ENCODE data around the gene GLIS1. TPM values are rescaled to one million over a fixed set of nuclear protein-coding genes. Genes with fewer than 3 reads are reported as not detected.

GLIS1 gene
- total and polyA plus RNA-seq, 2 of the 8 experiments (the other 6 are each of a cell fraction or from before 2014, with no cell fraction given): 0.15 to 0.22 TPM

DNA sequence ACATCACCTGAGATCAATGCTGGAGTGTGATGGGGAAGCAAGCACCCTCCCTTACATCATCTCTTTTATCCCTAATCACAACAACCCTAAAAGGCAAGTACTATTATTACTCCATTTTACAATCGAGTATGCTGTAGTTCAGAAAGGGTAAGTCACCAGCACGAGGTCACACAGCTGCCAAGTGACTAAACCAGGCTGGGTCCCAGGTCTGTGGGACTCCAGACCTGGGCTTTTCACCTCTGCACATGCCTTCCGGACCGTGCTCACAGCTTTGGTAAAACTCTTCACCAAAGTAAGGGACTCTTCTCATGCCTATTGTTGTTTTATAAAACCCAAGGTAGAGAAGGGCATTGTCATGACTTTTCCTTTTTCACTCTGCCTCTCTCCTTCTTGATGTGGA is 148.9 kb downstream of the GLIS1 start:
- H4K20me1 ChIP-seq (replicated peaks in 1 of 2; ENCODE audit: control insufficient read depth in 1 of 2, insufficient read depth in 2 of 2, low read length in 2 of 2): no peaks in the 10 kb centered on the region
- H3K4me1 ChIP-seq (replicated peaks in 1 of 4; ENCODE audit: control insufficient read depth in 3 of 4, insufficient read depth in 4 of 4, low read length in 3 of 4): peaks cover 0 to 7% (median 5%) of the 10 kb centered on the region in 4 experiments; a peak in 5 of 7 replicates
- H2AK5ac ChIP-seq (ENCODE audit: low read depth, low read length): no peak overlapping the region
- no peak overlapping the region for H2BK5ac ChIP-seq (ENCODE audit: low read depth, low read length)
- H3K36me3 ChIP-seq (ENCODE audit: control insufficient read depth in 2 of 4, insufficient read depth in 4 of 4, low read length in 3 of 4): no peaks in the 10 kb centered on the region
- no peak overlapping the region for H3K9ac ChIP-seq (replicated peaks in 1 of 4; ENCODE audit: extremely low read depth in 1 of 4, low read depth in 3 of 4, low read length in 3 of 4)
- POLR2A ChIA-PET (ENCODE audit: partially characterized antibody): interaction anchor here (1.1 kb wide), 1 partner anchor 23 kb away, joined by 3 read pairs; no protein-coding TSS in a partner anchor
- no peak overlapping the region for H2AFZ ChIP-seq (ENCODE audit: low read length)
- no peak overlapping the region for H3K23ac ChIP-seq (ENCODE audit: insufficient read length)
- 88% methylated on average over 4 of the region's 4 CpGs; no CpG with 5 or more reads in 1 of the 2 experiments for WGBS, 2 experiments (ENCODE audit: extremely low coverage in 1 of 2, insufficient coverage in 1 of 2, insufficient read length in 1 of 2, insufficient replicate concordance in 2 of 2, low coverage in 1 of 2, low lambda C conversion rate in 2 of 2, missing lambda C conversion rate in 1 of 2)
- DNase-seq (ENCODE audit: low read depth in 1 of 2, low spot score in 2 of 2) (no peak), FAIRE-seq (no peak)
- H2BK15ac ChIP-seq (ENCODE audit: low read length): no peak overlapping the region
- no peaks in the 10 kb centered on the region for H3K23me2 ChIP-seq (ENCODE audit: low read depth, low read length)
- TF ChIP-seq BCL11A (IDR thresholded peaks at IDR 0.05; ENCODE audit: low read depth in 2 of 2, low read length in 2 of 2): no peak
- no peak for TF ChIP-seq JUND (IDR thresholded peaks at IDR 0.05; ENCODE audit: low read length)
- TF ChIP-seq KDM1A (IDR thresholded peaks at IDR 0.05; ENCODE audit: borderline replicate concordance, low read length): peak; percentile 26; the same call in 1 of the 2 replicates
- no peak for TF ChIP-seq POLR2AphosphoS5 (IDR thresholded peaks at IDR 0.05; ENCODE audit: low read depth, low read length)
- no peak overlapping the region for H2BK120ac ChIP-seq (replicated peaks; ENCODE audit: low read depth, low read length)
- H3K14ac ChIP-seq (ENCODE audit: insufficient read length): no peak overlapping the region
- H3K9me3 ChIP-seq (ENCODE audit: insufficient read depth in 2 of 2, low read depth in 1 of 2, low read length in 1 of 2): no peaks in the 10 kb centered on the region
- CTCF ChIA-PET (ENCODE audit: partially characterized antibody): interaction anchor here (0.6 to 17.1 kb wide), 10 partner anchors 7 to 146 kb away, joined by 3 to 264 read pairs (median 4); no protein-coding TSS in a partner anchor
- no peak overlapping the region for H3K56ac ChIP-seq (replicated peaks; ENCODE audit: insufficient read length, low read depth, low read length)
- H2BK12ac ChIP-seq (ENCODE audit: low read depth, low read length): no peak overlapping the region; the same call in 1 of the 2 replicates
- no peak overlapping the region for H3K4ac ChIP-seq (replicated peaks; ENCODE audit: insufficient read length, low read depth, low read length)
- H4K5ac ChIP-seq (ENCODE audit: insufficient read length, low read depth, low read length): no peak overlapping the region
- no peak overlapping the region for H3K4me2 ChIP-seq (ENCODE audit: insufficient read depth in 1 of 2, low read depth in 2 of 2, low read length in 2 of 2)
- H2BK20ac ChIP-seq (ENCODE audit: low read length): peak overlapping the region; percentile 34; the same call in 1 of the 2 replicates
- H3K79me2 ChIP-seq (ENCODE audit: control insufficient read depth in 1 of 2, insufficient read depth in 2 of 2, low read length in 2 of 2): no peaks in the 10 kb centered on the region
- no peak overlapping the region for H4K91ac ChIP-seq (replicated peaks; ENCODE audit: insufficient read length, low read length)
- H4K8ac ChIP-seq (ENCODE audit: extremely low read depth, insufficient read depth, low read length): no peak overlapping the region
- no peak overlapping the region for H3K18ac ChIP-seq (ENCODE audit: extremely low read depth, low read length)
- peaks cover 0 to 7% (median 1%) of the 10 kb centered on the region in 4 experiments; a peak in 4 of 7 replicates for H3K27me3 ChIP-seq (replicated peaks in 1 of 4; ENCODE audit: control insufficient read depth in 3 of 4, extremely low read depth in 1 of 4, insufficient read depth in 3 of 4, low read length in 3 of 4)
- H3K27ac ChIP-seq (ENCODE audit: low read depth, low read length): no peak overlapping the region
- no peak overlapping the region for H3K4me3 ChIP-seq (ENCODE audit: extremely low read depth in 1 of 4, insufficient read depth in 2 of 4, low read depth in 3 of 4, low read length in 4 of 4)
- no peaks in the 10 kb centered on the region for H3K79me1 ChIP-seq (ENCODE audit: low read depth, low read length)

Measured in H1 (cell line).